C4-2B (cell line): ENCODE results near the gene EFNB2.

Source experiments
- CTCF ChIP-seq: fragments of 450-650 bp; conservative IDR thresholded peaks from 2 replicates; pipeline ENCODE4 v1.5.1; 2017; ENCODE audit warnings: mild to moderate bottlenecking
- ZFX ChIP-seq: fragments of 450-650 bp; IDR thresholded peaks from 2 replicates; pipeline ENCODE4 v1.6.1; 2017

GRCh38 chr13:106472621-106473020 lies 62.8 kb downstream of the EFNB2 start:
- TF ChIP-seq CTCF (no peak), ZFX (no peak)
